GM19397 (cell line): ENCODE results near the gene SEC22C.

Experiments used
- ATAC-seq: cut with Tn5 transposase; IDR thresholded peaks from one replicate; pipeline ENCODE4 v1.9.1; 2021; ENCODE audit warnings: mild to moderate bottlenecking, moderate library complexity; ENCODE audit not compliant: unreplicated experiment

Gene SEC22C

GRCh38 chr3:42501321-42501680 lies 80.5 kb downstream of the SEC22C start:
- no peak for ATAC-seq

GRCh38 chr3:42500909-42501308 lies 80.9 kb downstream of the SEC22C start:
- no peak for ATAC-seq

GRCh38 chr3:42500091-42500490 lies 81.7 kb downstream of the SEC22C start:
- ATAC-seq = no peak

- no peak for ATAC-seq
These were observed 82.3 kb downstream of the SEC22C start for GRCh38 chr3:42499478-42499871.

GRCh38 chr3:42498791-42499477 lies 82.8 kb downstream of the SEC22C start:
- ATAC-seq = no peak

GRCh38 chr3:42498034-42498433 lies 83.7 kb downstream of the SEC22C start:
- ATAC-seq = no peak
